ENCODE data around the gene ULK1.
"Not testable (repeated sequence)": the region's sequence is repeated elsewhere in the genome, so short reads cannot be mapped to it uniquely, and the experiment has no call there.

ULK1 gene

DNA sequence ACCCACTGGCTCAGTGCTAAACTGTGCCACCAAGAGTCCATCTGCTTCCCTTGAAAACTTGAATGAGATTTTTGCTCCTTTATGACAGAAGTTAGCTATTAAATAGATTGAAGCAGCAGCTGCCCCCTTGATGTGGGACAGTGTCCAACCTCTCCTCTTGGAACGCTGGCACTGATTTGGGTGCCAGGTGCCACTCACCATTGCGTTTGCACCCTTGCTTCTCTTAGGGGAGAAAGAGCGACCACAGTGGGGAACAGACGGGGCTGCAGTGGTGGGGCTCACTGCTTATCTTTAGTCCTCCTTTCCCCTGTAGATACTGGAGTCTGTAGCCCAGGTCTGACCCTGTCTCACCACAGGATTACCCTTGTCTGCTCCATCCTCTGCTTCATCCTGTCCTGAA is 64.7 kb downstream of the ULK1 start:
- TF ChIP-seq POLR2AphosphoS5 (IDR thresholded peaks at IDR 0.05; ENCODE audit: borderline replicate concordance, low read depth, low read length) (no peak), FOXP2 (optimal IDR thresholded peaks at IDR 0.05; ENCODE audit: control extremely low read depth, extremely low read length, insufficient read depth) (no peak), EZH2 (IDR thresholded peaks at IDR 0.05) (no peak)
- no peak for DNase-seq (ENCODE audit: low read depth, low spot score)

DNA sequence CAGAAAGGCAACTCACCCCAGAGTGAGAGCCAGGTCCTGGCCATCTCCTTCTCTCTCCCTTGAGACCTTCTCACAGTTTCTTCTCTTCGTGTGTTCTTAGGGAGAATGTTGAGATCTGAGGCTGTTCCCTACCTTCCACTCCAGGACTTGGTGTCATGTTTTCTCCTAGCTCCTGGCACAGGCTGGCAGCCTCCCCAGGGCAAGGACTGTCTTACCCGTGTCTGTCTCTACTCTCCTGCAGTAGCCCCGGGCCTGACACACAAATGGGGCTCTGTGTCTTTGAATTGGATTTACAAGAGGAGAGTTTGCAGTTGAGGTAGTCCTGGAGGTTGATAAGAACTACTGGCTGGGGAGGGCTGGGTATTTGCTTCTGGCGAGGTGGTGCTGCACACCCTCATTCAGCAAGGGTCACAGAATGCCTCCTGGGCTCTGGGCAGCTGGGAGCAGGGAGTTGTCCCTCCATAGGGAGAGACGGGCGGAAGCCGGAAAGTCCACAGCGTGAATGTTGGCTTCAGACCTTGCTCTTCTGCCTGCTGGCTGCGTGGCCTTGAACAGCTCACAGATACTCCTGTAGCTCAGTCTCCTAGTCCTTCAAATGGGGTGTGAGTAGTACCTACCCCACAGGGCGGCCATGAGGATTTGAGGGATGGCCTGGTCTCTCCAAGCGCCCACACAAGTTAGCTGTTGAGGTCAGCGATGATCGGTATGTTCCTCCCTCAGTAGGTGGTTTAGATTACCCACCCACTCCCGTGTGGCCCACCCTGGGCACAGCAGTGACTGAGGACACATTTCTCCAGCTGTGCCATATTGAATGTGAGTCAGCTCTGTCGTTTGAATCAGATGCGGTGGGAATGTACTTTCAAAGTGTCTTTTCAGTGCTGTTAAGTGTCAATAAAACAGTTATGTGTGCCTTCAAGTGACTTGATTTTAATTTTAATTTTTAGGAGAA is 65.5 kb downstream of the ULK1 start:
- H3K36me3 ChIP-seq (ENCODE audit: insufficient read depth, low read length): peaks cover 19% of the 10 kb centered on the region
- DNase-seq (ENCODE audit: low read depth, low spot score): no peak
- H3K9me3 ChIP-seq (ENCODE audit: low read depth, low read length): no peaks in the 10 kb centered on the region
- no peak overlapping the region for H3K4me3 ChIP-seq
- no peak overlapping the region for H3K27ac ChIP-seq
- H3K9ac ChIP-seq (ENCODE audit: insufficient read length): no peak overlapping the region
- TF ChIP-seq FOXP2 (optimal IDR thresholded peaks at IDR 0.05; ENCODE audit: control extremely low read depth, extremely low read length, insufficient read depth) (no peak), EZH2 (IDR thresholded peaks at IDR 0.05) (no peak), POLR2AphosphoS5 (IDR thresholded peaks at IDR 0.05; ENCODE audit: borderline replicate concordance, low read depth, low read length) (no peak)

More for the DNA sequence above, 64.7 kb downstream of the ULK1 start:
- no peak overlapping the region for H3K9ac ChIP-seq (ENCODE audit: insufficient read length)
- H3K9me3 ChIP-seq (ENCODE audit: low read depth, low read length): no peaks in the 10 kb centered on the region
- no peak overlapping the region for H3K27ac ChIP-seq
- H3K36me3 ChIP-seq (ENCODE audit: insufficient read depth, low read length): peaks cover 19% of the 10 kb centered on the region
- no peak overlapping the region for H3K4me3 ChIP-seq

DNA sequence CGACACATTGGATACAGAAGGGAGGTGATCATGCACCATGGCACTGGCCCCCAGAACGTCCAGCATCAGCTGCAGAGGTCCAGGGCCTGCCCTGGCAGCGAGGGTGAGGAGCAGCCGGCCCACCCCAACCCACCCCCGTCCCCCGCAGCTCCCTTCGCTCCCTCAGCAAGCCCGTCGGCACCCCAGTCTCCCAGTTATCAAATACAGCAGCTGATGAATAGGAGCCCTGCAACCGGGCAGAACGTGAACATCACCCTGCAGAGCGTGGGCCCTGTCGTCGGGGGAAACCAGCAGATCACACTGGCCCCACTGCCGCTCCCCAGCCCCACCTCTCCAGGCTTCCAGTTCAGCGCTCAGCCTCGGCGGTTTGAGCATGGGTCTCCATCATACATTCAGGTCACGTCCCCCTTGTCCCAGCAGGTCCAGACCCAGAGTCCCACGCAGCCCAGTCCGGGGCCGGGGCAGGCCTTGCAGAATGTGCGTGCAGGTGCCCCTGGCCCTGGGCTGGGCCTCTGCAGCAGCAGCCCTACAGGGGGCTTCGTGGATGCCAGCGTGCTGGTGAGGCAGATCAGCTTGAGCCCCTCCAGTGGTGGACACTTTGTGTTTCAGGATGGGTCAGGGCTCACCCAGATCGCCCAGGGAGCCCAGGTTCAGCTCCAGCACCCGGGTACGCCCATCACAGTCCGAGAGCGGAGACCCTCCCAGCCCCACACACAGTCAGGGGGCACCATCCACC is 66.3 kb downstream of the ULK1 start:
- H3K9ac ChIP-seq (ENCODE audit: insufficient read length); H3K4me3 ChIP-seq; H3K9me3 ChIP-seq (ENCODE audit: low read depth, low read length); H3K27ac ChIP-seq; DNase-seq (ENCODE audit: low read depth, low spot score): not testable (repeated sequence)
- peaks cover 19% of the 10 kb centered on the region for H3K36me3 ChIP-seq (ENCODE audit: insufficient read depth, low read length)

DNA sequence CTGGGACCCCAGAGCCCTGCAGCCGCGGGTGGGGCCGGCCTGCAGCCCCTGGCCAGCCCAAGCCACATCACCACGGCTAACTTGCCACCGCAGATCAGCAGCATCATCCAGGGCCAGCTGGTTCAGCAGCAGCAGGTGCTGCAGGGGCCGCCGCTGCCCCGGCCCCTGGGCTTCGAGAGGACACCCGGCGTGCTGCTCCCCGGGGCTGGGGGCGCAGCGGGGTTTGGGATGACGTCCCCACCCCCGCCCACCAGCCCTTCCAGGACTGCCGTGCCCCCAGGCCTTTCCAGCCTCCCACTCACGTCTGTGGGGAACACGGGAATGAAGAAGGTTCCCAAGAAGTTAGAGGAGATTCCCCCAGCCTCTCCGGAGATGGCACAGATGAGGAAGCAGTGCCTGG is 66.9 kb downstream of the ULK1 start:
- not testable (repeated sequence) for H3K27ac ChIP-seq; H3K4me3 ChIP-seq; H3K9ac ChIP-seq (ENCODE audit: insufficient read length); H3K9me3 ChIP-seq (ENCODE audit: low read depth, low read length); DNase-seq (ENCODE audit: low read depth, low spot score)
- peaks cover 19% of the 10 kb centered on the region for H3K36me3 ChIP-seq (ENCODE audit: insufficient read depth, low read length)

DNA sequence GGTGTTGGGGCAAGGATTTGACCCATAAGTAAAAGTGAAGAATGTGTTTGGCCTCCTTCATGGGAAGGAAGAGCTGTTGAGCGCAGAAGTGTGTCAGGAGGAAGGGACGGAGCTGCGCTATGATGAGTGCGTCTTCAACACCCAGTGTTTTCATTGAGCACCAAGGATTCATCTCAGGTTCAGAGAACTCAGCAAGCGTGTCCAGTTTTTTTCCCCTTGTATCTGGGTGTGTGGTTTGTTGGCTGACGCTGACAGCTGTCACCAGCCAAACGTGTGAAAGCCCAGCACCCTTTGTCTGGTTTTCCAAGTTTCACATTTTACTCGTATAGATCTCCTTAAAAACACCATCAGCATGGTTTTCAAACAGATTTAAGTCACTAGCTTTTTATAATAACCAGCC is 67.6 kb downstream of the ULK1 start:
- DNase-seq (ENCODE audit: low read depth, low spot score): no peak
- H3K4me3 ChIP-seq: no peak overlapping the region
- no peak overlapping the region for H3K27ac ChIP-seq
- H3K9ac ChIP-seq (ENCODE audit: insufficient read length): no peak overlapping the region
- peaks cover 19% of the 10 kb centered on the region for H3K36me3 ChIP-seq (ENCODE audit: insufficient read depth, low read length)
- no peaks in the 10 kb centered on the region for H3K9me3 ChIP-seq (ENCODE audit: low read depth, low read length)
- TF ChIP-seq FOXP2 (optimal IDR thresholded peaks at IDR 0.05; ENCODE audit: control extremely low read depth, extremely low read length, insufficient read depth) (no peak), POLR2AphosphoS5 (IDR thresholded peaks at IDR 0.05; ENCODE audit: borderline replicate concordance, low read depth, low read length) (no peak), EZH2 (IDR thresholded peaks at IDR 0.05) (no peak)

DNA sequence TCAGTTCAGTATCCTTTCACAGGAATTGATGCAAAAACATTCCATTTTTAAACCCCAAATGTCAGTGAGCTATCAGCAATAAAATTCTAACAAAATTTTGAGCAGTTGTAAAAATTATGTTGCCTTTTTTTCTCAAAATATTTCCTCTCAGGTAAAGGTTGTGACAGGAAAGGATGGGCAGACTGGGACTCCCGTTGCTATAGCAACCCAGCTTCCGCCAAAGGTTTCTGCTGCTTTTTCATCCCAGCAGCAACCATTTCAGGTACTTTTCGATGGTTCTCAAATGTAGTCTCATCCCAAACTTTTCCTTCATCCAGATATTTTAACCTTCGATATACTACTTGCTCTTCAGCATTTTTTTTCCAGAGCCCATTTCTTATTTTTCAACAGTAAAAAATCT is 69.0 kb downstream of the ULK1 start:
- no peak for TF ChIP-seq FOXP2 (optimal IDR thresholded peaks at IDR 0.05; ENCODE audit: control extremely low read depth, extremely low read length, insufficient read depth)
- TF ChIP-seq POLR2AphosphoS5 (IDR thresholded peaks at IDR 0.05; ENCODE audit: borderline replicate concordance, low read depth, low read length): no peak
- TF ChIP-seq EZH2 (IDR thresholded peaks at IDR 0.05): no peak

DNA sequence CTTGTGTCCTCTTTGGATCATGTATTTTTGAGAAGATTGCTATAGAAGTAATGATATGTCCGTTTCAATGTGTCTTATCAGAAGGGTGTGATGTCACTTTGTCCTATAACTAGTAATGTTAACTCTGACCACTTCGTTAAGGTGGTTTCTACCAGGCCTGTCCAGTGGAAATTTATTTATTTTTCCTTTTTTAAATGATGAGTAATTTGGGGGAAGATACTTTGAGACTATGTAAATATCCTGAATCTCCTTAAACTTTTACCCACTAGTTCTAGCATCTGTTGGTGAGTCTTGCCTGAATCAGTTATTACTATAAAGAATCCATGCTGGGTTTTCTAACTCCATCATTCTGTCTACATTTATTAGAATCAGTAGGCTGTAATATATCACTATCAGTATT is 70.7 kb downstream of the ULK1 start:
- H3K9ac ChIP-seq (ENCODE audit: insufficient read length): no peak overlapping the region
- peaks cover 19% of the 10 kb centered on the region for H3K36me3 ChIP-seq (ENCODE audit: insufficient read depth, low read length)
- no peak overlapping the region for H3K27ac ChIP-seq
- no peak overlapping the region for H3K4me3 ChIP-seq
- H3K9me3 ChIP-seq (ENCODE audit: low read depth, low read length): no peaks in the 10 kb centered on the region
- no peak for TF ChIP-seq POLR2AphosphoS5 (IDR thresholded peaks at IDR 0.05; ENCODE audit: borderline replicate concordance, low read depth, low read length)
- no peak for TF ChIP-seq FOXP2 (optimal IDR thresholded peaks at IDR 0.05; ENCODE audit: control extremely low read depth, extremely low read length, insufficient read depth)
- TF ChIP-seq EZH2 (IDR thresholded peaks at IDR 0.05): no peak
- no peak for DNase-seq (ENCODE audit: low read depth, low spot score)

More for the DNA sequence above, 69.0 kb downstream of the ULK1 start:
- no peak for DNase-seq (ENCODE audit: low read depth, low spot score)
- peaks cover 19% of the 10 kb centered on the region for H3K36me3 ChIP-seq (ENCODE audit: insufficient read depth, low read length)
- H3K9me3 ChIP-seq (ENCODE audit: low read depth, low read length): no peaks in the 10 kb centered on the region
- H3K4me3 ChIP-seq: no peak overlapping the region
- no peak overlapping the region for H3K27ac ChIP-seq
- H3K9ac ChIP-seq (ENCODE audit: insufficient read length): no peak overlapping the region

DNA sequence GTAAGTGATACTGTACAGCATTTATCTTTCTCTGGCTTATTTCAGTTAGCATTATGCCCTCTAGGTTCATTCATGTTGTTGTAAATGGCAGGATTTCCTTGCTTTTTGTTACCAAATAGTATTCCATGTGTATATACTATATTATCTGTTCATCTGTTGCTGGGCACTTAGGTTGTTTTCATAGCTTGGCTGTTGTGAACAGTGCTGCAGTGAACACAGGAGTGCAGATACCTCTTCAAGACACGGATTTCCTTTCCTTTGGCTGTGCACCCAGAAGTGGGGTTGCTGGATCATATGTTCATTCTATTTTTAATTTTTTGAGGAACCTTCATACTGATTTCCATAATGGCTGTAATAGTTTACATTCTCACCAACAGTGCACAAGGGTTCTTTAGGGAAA is 76.8 kb downstream of the ULK1 start:
- no peak overlapping the region for H3K27ac ChIP-seq
- TF ChIP-seq FOXP2 (optimal IDR thresholded peaks at IDR 0.05; ENCODE audit: control extremely low read depth, extremely low read length, insufficient read depth) (no peak), POLR2AphosphoS5 (IDR thresholded peaks at IDR 0.05; ENCODE audit: borderline replicate concordance, low read depth, low read length) (no peak), EZH2 (IDR thresholded peaks at IDR 0.05) (no peak)
- H3K36me3 ChIP-seq (ENCODE audit: insufficient read depth, low read length): no peaks in the 10 kb centered on the region; the same call in 1 of the 2 replicates
- H3K4me3 ChIP-seq: no peak overlapping the region
- no peak for DNase-seq (ENCODE audit: low read depth, low spot score)
- H3K9ac ChIP-seq (ENCODE audit: insufficient read length): no peak overlapping the region
- no peaks in the 10 kb centered on the region for H3K9me3 ChIP-seq (ENCODE audit: low read depth, low read length)
